Astrocyte (in vitro differentiated cells and primary cell): ENCODE measurements around the gene ADNP2. TPM values are rescaled to one million over a fixed set of nuclear protein-coding genes. Genes with fewer than 3 reads are reported as not detected.

ENCODE experiments used
- DNase-seq: peaks from one replicate; pipeline ENCODE4 v3.0.0-alpha.2; 2010; ENCODE audit warnings: low read depth
- FAIRE-seq: peaks from 2 replicates; lab custom pipeline; 2011; peaks lifted over from hg19 to GRCh38; lab: Jason Lieb, UNC
- H2AFZ ChIP-seq: 2 replicates; pipeline ENCODE4 v1.6.0; 2012; ENCODE audit warnings: low read depth, low read length, inconsistent platforms
- H3K27ac ChIP-seq: 2 replicates; pipeline ENCODE4 v1.5.1; 2011; ENCODE audit warnings: low read depth, low read length, inconsistent platforms
- H3K27me3 ChIP-seq: 2 replicates; pipeline ENCODE4 v1.6.0; 2011; ENCODE audit warnings: low read length, inconsistent platforms; ENCODE audit not compliant: insufficient read depth
- H3K36me3 ChIP-seq: 2 replicates; pipeline ENCODE4 v1.5.1; 2011; ENCODE audit warnings: low read length, inconsistent platforms; ENCODE audit not compliant: insufficient read depth
- H3K4me1 ChIP-seq: 2 replicates; pipeline ENCODE4 v1.5.1; 2011; ENCODE audit warnings: low read length, inconsistent platforms; ENCODE audit not compliant: insufficient read depth
- H3K4me2 ChIP-seq: 2 replicates; pipeline ENCODE4 v1.6.0; 2012; ENCODE audit warnings: low read length, inconsistent platforms
- H3K4me3 ChIP-seq: 2 replicates; pipeline ENCODE4 v1.5.1; 2011; ENCODE audit warnings: low read depth, mild to moderate bottlenecking, low read length, inconsistent platforms; ENCODE audit not compliant: insufficient read depth
- H3K79me2 ChIP-seq: 2 replicates; pipeline ENCODE4 v1.6.0; 2012; ENCODE audit warnings: mild to moderate bottlenecking, low read length, inconsistent platforms; ENCODE audit not compliant: insufficient read depth
- H3K9ac ChIP-seq: 2 replicates; pipeline ENCODE4 v1.6.0; 2012; ENCODE audit warnings: mild to moderate bottlenecking, low read length, inconsistent platforms
- H3K9me3 ChIP-seq: 2 replicates; pipeline ENCODE4 v1.5.1; 2012; ENCODE audit warnings: low read depth, mild to moderate bottlenecking, low read length, inconsistent platforms; ENCODE audit not compliant: insufficient read depth
- H4K20me1 ChIP-seq: 2 replicates; pipeline ENCODE4 v1.6.0; 2012; ENCODE audit warnings: low read length, inconsistent platforms; ENCODE audit not compliant: insufficient read depth
- H3K27ac Mint-ChIP-seq: one replicate; pipeline ENCODE4 v1.8.0; 2021; ENCODE audit warnings: mild to moderate bottlenecking, mixed read lengths; ENCODE audit not compliant: unreplicated experiment
- H3K27me3 Mint-ChIP-seq: one replicate; pipeline ENCODE4 v1.8.0; 2021; ENCODE audit warnings: low read depth, mixed read lengths; ENCODE audit not compliant: unreplicated experiment
- H3K36me3 Mint-ChIP-seq: one replicate; pipeline ENCODE4 v1.8.0; 2021; ENCODE audit warnings: low read depth, mixed read lengths; ENCODE audit not compliant: unreplicated experiment
- H3K4me1 Mint-ChIP-seq: one replicate; pipeline ENCODE4 v1.8.0; 2021; ENCODE audit warnings: low read depth, mixed read lengths; ENCODE audit not compliant: unreplicated experiment
- H3K4me3 Mint-ChIP-seq: one replicate; pipeline ENCODE4 v1.8.0; 2021; ENCODE audit warnings: mild to moderate bottlenecking, moderate library complexity, mixed read lengths; ENCODE audit not compliant: unreplicated experiment
- H3K9me3 Mint-ChIP-seq: one replicate; pipeline ENCODE4 v1.8.0; 2021; ENCODE audit warnings: mild to moderate bottlenecking, mixed read lengths; ENCODE audit not compliant: unreplicated experiment
- CTCF ChIP-seq: IDR thresholded peaks from 2 replicates; pipeline ENCODE4 v1.5.1; 2011; ENCODE audit warnings: low read depth, mild to moderate bottlenecking, inconsistent platforms, low read length, moderate library complexity; ENCODE audit not compliant: insufficient read depth
- EZH2 ChIP-seq: IDR thresholded peaks from 2 replicates; pipeline ENCODE4 v1.6.1; 2012; ENCODE audit warnings: mild to moderate bottlenecking, low read length, inconsistent platforms; ENCODE audit not compliant: insufficient read depth
- total RNA-seq: library from RNA; stranded (reverse); gene quantifications from 2 replicates; pipeline ENCODE4 v1.2.1, GENCODE V29; 2021

ADNP2 gene
- total RNA-seq, 1 donor from 2014 or later = 20.5 TPM

GRCh38 chr18:80166240-80166639 is 57.2 kb downstream of the ADNP2 start:
- H3K9me3 ChIP-seq = no peaks in the 10 kb centered on the region
- no peak overlapping the region for H3K4me2 ChIP-seq
- H3K36me3 ChIP-seq = no peaks in the 10 kb centered on the region
- H3K4me3 Mint-ChIP-seq = no peak overlapping the region
- peaks cover 17% of the 10 kb centered on the region for H3K9me3 Mint-ChIP-seq
- H3K79me2 ChIP-seq = no peaks in the 10 kb centered on the region
- peaks cover 5% of the 10 kb centered on the region for H4K20me1 ChIP-seq
- H3K27ac Mint-ChIP-seq = no peak overlapping the region
- no peaks in the 10 kb centered on the region for H3K27me3 ChIP-seq
- no peak for FAIRE-seq
- peaks cover 37% of the 10 kb centered on the region for H3K36me3 Mint-ChIP-seq
- DNase-seq = no peak
- no peak overlapping the region for H3K4me3 ChIP-seq
- no peak overlapping the region for H3K27ac ChIP-seq
- no peak for TF ChIP-seq CTCF
- TF ChIP-seq EZH2 = no peak
- H3K4me1 ChIP-seq = no peaks in the 10 kb centered on the region
- no peak overlapping the region for H3K9ac ChIP-seq
- no peak overlapping the region for H2AFZ ChIP-seq
- peaks cover 13% of the 10 kb centered on the region for H3K4me1 Mint-ChIP-seq
- no peaks in the 10 kb centered on the region for H3K27me3 Mint-ChIP-seq

- Histone ChIP-seq H4K20me1 (peaks cover 3% of the 10 kb centered on the region), H3K9ac (no peak overlapping the region), H3K4me2 (no peak overlapping the region), H3K9me3 (no peaks in the 10 kb centered on the region), H3K27ac (no peak overlapping the region), H3K36me3 (no peaks in the 10 kb centered on the region), H3K4me3 (no peak overlapping the region), H3K79me2 (no peaks in the 10 kb centered on the region), H3K4me1 (no peaks in the 10 kb centered on the region), H2AFZ (no peak overlapping the region), H3K27me3 (no peaks in the 10 kb centered on the region)
- H3K27ac Mint-ChIP-seq = no peak overlapping the region
- peaks cover 37% of the 10 kb centered on the region for H3K36me3 Mint-ChIP-seq
- no peak for TF ChIP-seq EZH2
- TF ChIP-seq CTCF = no peak
- H3K4me1 Mint-ChIP-seq = peaks cover 18% of the 10 kb centered on the region
- DNase-seq (no peak), FAIRE-seq (no peak)
- no peaks in the 10 kb centered on the region for H3K27me3 Mint-ChIP-seq
- H3K9me3 Mint-ChIP-seq = peaks cover 17% of the 10 kb centered on the region
- no peak overlapping the region for H3K4me3 Mint-ChIP-seq
Observed at GRCh38 chr18:80166725-80167124, 57.7 kb downstream of the ADNP2 start.

GRCh38 chr18:80167331-80167730 is 58.3 kb downstream of the ADNP2 start:
- Mint-ChIP-seq H3K4me3 (no peak overlapping the region), H3K27me3 (no peaks in the 10 kb centered on the region), H3K9me3 (peaks cover 17% of the 10 kb centered on the region), H3K4me1 (peaks cover 23% of the 10 kb centered on the region), H3K36me3 (peaks cover 36% of the 10 kb centered on the region), H3K27ac (no peak overlapping the region)
- Histone ChIP-seq H3K4me3 (no peak overlapping the region), H2AFZ (no peak overlapping the region), H3K9ac (no peak overlapping the region), H3K36me3 (no peaks in the 10 kb centered on the region), H3K79me2 (no peaks in the 10 kb centered on the region), H3K4me1 (no peaks in the 10 kb centered on the region), H4K20me1 (no peaks in the 10 kb centered on the region), H3K27ac (no peak overlapping the region), H3K27me3 (no peaks in the 10 kb centered on the region), H3K4me2 (no peak overlapping the region), H3K9me3 (no peaks in the 10 kb centered on the region)
- no peak for DNase-seq
- TF ChIP-seq CTCF = no peak
- TF ChIP-seq EZH2 = no peak
- no peak for FAIRE-seq
